ENCODE data around the gene PTPRO. TPM values are rescaled to one million over a fixed set of nuclear protein-coding genes. Genes with fewer than 3 reads are reported as not detected.

PTPRO gene
- total RNA-seq: 0.10 TPM in 1 of 2 replicates, not detected in the other

GRCh38 chr12:15322164-15323061 lies at the start of gene PTPRO:
PTPRO (plus strand) TSS chr12:15322508.

Other genes starting within 250 kb of the PTPRO start
- not detected in 2 replicates for gene RERG, start 101.1 kb upstream of the PTPRO start, total RNA-seq

Measured in mammary microvascular endothelial cell (primary cell).